B cell (primary cell): ENCODE results near the gene KCNJ6. TPM values are rescaled to one million over a fixed set of nuclear protein-coding genes. Genes with fewer than 3 reads are reported as not detected.

Source experiments
- ATAC-seq: fragments of 200-7000 bp; cut with Tn5 transposase; one replicate; pipeline ENCODE4 v1.10.0; 2021; ENCODE audit warnings: low read depth, mild to moderate bottlenecking, moderate number of reproducible peaks, moderate library complexity
- CTCF ChIA-PET: fragments of 350-600 bp; sonication (Branson Sonifier 250); formaldehyde crosslinking; loops from one replicate; lab custom pipeline; 2021; ENCODE audit warnings: antibody characterized with exemption, inconsistent platforms; lab: Charles Lee
- POLR2A ChIA-PET: fragments of 350-600 bp; sonication (Branson Sonifier 250); formaldehyde crosslinking; loops from one replicate; lab custom pipeline; 2021; ENCODE audit warnings: antibody characterized with exemption; lab: Charles Lee
- DNase-seq: peaks from one replicate; pipeline ENCODE4 v3.0.0; 2013
- H2AFZ ChIP-seq: 2 replicates; pipeline ENCODE4 v1.6.1; 2012; ENCODE audit warnings: mild to moderate bottlenecking, low read depth, low read length; ENCODE audit not compliant: insufficient read depth, poor library complexity, severe bottlenecking
- H3K27ac ChIP-seq, 2 donors: 1 replicate in 1 of 2; 2 replicates in 1 of 2; pipeline ENCODE4 v1.5.1; 2012 to 2013; ENCODE audit warnings: low read length in 2 of 2, mild to moderate bottlenecking in 2 of 2, moderate library complexity in 1 of 2
- H3K27me3 ChIP-seq, 4 experiments: fragments of 200-600 bp in 1 of 4; sonication (generic) in 1 of 4; replicated peaks in 1 of 4; 1 replicate in 2 of 4; 2 replicates in 2 of 4; pipeline versions ENCODE4 v1.6.1 to v1.7.0; 2013 to 2016; ENCODE audit warnings: low read length in 3 of 4, mild to moderate bottlenecking in 2 of 4, mixed read lengths in 1 of 4, moderate library complexity in 1 of 4; ENCODE audit not compliant: insufficient read depth in 4 of 4, control insufficient read depth in 3 of 4; ENCODE audit errors: control extremely low read depth in 1 of 4
- H3K36me3 ChIP-seq, 2 experiments: replicated peaks in 1 of 2; 1 replicate in 1 of 2; 2 replicates in 1 of 2; pipeline versions ENCODE4 v1.6.1 to v1.7.1; 2013; ENCODE audit warnings: low read length in 1 of 2; ENCODE audit not compliant: insufficient read depth in 2 of 2, control insufficient read depth in 1 of 2; ENCODE audit errors: control extremely low read depth in 1 of 2, extremely low read depth in 1 of 2
- H3K4me1 ChIP-seq, 2 donors: fragments of 200-600 bp in 1 of 2; sonication (generic) in 1 of 2; 1 replicate in 1 of 2; 2 replicates in 1 of 2; pipeline versions ENCODE4 v1.5.1 to v1.6.1; 2013 to 2017; ENCODE audit warnings: low read length in 2 of 2; ENCODE audit not compliant: control insufficient read depth in 2 of 2, insufficient read depth in 2 of 2
- H3K4me2 ChIP-seq: replicated peaks from 2 replicates; pipeline ENCODE3; 2012; ENCODE audit warnings: mild to moderate bottlenecking, low read depth, low read length; ENCODE audit not compliant: poor library complexity, severe bottlenecking
- H3K4me3 ChIP-seq, 5 experiments: fragments of 200-600 bp in 1 of 5; sonication (generic) in 1 of 5; 1 replicate in 3 of 5; 2 replicates in 2 of 5; pipeline versions ENCODE4 v1.5.1 to v1.7.0; 2011 to 2016; ENCODE audit warnings: low read length in 4 of 5, mild to moderate bottlenecking in 4 of 5, low read depth in 2 of 5, control low read depth in 1 of 5, moderate library complexity in 1 of 5; ENCODE audit not compliant: insufficient read depth in 1 of 5; ENCODE audit errors: control extremely low read depth in 1 of 5, extremely low read depth in 1 of 5
- H3K79me2 ChIP-seq: fragments of 200-600 bp; sonication (generic); one replicate; pipeline ENCODE4 v1.6.0; 2016; ENCODE audit warnings: low read length; ENCODE audit not compliant: control insufficient read depth, insufficient read depth
- H3K9ac ChIP-seq: fragments of 200-600 bp; sonication (generic); 2 replicates; pipeline ENCODE4 v1.6.1; 2017; ENCODE audit warnings: mild to moderate bottlenecking, low read length, moderate library complexity
- H3K9me3 ChIP-seq, 3 donors: one replicate each; pipeline versions ENCODE4 v1.6.1 to v1.7.1; 2013; ENCODE audit warnings: low read length in 2 of 3; ENCODE audit not compliant: control insufficient read depth in 2 of 3, insufficient read depth in 1 of 3; ENCODE audit errors: control extremely low read depth in 1 of 3
- H4K20me1 ChIP-seq: 2 replicates; pipeline ENCODE4 v1.6.0; 2012; ENCODE audit warnings: mild to moderate bottlenecking, low read length; ENCODE audit not compliant: insufficient read depth, control insufficient read depth, poor library complexity, severe bottlenecking
- H3K27ac Mint-ChIP-seq: one replicate; pipeline ENCODE4 v1.8.0; 2021; ENCODE audit warnings: mixed read lengths
- H3K27me3 Mint-ChIP-seq: one replicate; pipeline ENCODE4 v1.8.0; 2021; ENCODE audit warnings: mixed read lengths
- H3K4me1 Mint-ChIP-seq: one replicate; pipeline ENCODE4 v1.8.0; 2021; ENCODE audit warnings: mixed read lengths
- H3K4me3 Mint-ChIP-seq: one replicate; pipeline ENCODE4 v1.8.0; 2021; ENCODE audit warnings: mixed read lengths
- H3K9me3 Mint-ChIP-seq: one replicate; pipeline ENCODE4 v1.8.0; 2022; ENCODE audit warnings: mixed read lengths; ENCODE audit not compliant: insufficient read depth
- EZH2 ChIP-seq: IDR thresholded peaks from 2 replicates; pipeline ENCODE4 v1.6.1; 2012; ENCODE audit warnings: borderline replicate concordance, low read depth, mild to moderate bottlenecking, moderate library complexity, low read length; ENCODE audit not compliant: insufficient read depth, poor library complexity, severe bottlenecking
- whole genome bisulfite sequencing: methylation state at CpG from one replicate; pipeline ENCODE4 v1.1.5; 2013; ENCODE audit warnings: missing lambda C conversion rate; ENCODE audit not compliant: insufficient coverage; 5-methylcytosine and 5-hydroxymethylcytosine counted together
- intact Hi-C: fragments of 100-400 bp; cut with micrococcal nuclease; formaldehyde crosslinking; loops from one replicate; pipeline ENCODE4 v1.10.0; 2022
- polyA plus RNA-seq: library from polyadenylated mRNA; depleted of rRNA; stranded (reverse); fragments of >200 nt; gene quantifications from 2 replicates; pipeline ENCODE4 v1.2.3, GENCODE V29; 2012
- total RNA-seq, 2 donors: library from RNA; stranded (reverse); fragments of 120-200 nt in 1 of 2; gene quantifications; 1 replicate in 1 of 2; 2 replicates in 1 of 2; pipeline versions ENCODE4 v1.2.3 to v1.2.4, GENCODE V29; 2013 to 2022
- TF ChIP-seq, protein P1 (sequence below): fragments of 200-600 bp; IDR thresholded peaks from one replicate; pipeline ENCODE4 v1.8.0; 2022; ENCODE audit warnings: antibody characterized with exemption, mild to moderate bottlenecking

The KCNJ6 gene
- total and polyA plus RNA-seq, 2 donors (not counting 1 experiment from before 2014, with no cell fraction given) = not detected

DNA sequence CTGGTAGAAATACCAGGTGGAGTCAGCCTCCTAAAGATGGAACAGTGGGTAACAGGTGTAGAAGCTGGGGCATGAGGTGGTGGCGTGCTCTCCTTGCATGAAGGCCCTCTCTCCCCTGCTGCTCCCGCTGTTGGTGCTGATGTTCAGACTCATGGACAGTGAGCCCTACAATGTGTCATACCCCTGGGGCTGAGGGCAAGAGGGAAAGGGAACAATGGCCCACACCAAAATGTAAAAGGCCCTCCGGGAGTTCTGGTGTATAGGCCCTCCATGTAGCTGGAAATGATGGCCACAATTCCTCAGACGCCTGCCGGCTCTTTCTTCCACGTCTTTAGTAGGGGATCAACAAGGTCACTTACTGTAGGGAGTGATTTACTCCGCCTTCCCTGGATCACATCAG lies 354.8 kb downstream of the KCNJ6 start:
- no peak for ATAC-seq
- DNase-seq = no peak
- TF ChIP-seq EZH2 = no peak
- TF ChIP-seq, protein P1, sequence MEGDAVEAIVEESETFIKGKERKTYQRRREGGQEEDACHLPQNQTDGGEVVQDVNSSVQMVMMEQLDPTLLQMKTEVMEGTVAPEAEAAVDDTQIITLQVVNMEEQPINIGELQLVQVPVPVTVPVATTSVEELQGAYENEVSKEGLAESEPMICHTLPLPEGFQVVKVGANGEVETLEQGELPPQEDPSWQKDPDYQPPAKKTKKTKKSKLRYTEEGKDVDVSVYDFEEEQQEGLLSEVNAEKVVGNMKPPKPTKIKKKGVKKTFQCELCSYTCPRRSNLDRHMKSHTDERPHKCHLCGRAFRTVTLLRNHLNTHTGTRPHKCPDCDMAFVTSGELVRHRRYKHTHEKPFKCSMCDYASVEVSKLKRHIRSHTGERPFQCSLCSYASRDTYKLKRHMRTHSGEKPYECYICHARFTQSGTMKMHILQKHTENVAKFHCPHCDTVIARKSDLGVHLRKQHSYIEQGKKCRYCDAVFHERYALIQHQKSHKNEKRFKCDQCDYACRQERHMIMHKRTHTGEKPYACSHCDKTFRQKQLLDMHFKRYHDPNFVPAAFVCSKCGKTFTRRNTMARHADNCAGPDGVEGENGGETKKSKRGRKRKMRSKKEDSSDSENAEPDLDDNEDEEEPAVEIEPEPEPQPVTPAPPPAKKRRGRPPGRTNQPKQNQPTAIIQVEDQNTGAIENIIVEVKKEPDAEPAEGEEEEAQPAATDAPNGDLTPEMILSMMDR = no peak
- Histone ChIP-seq H3K9me3 (peaks cover 0 to 4% (median 0%) of the 10 kb centered on the region in 3 donors), H3K4me2 (no peak overlapping the region), H3K27me3 (no peaks in the 10 kb centered on the region), H3K27ac (no peak overlapping the region), H4K20me1 (no peaks in the 10 kb centered on the region), H3K36me3 (no peaks in the 10 kb centered on the region), H3K4me1 (peaks cover 17 to 26% of the 10 kb centered on the region in 2 donors), H3K9ac (no peak overlapping the region), H2AFZ (no peak overlapping the region), H3K4me3 (no peak overlapping the region), H3K79me2 (peaks cover 5% of the 10 kb centered on the region)
- H3K4me3 Mint-ChIP-seq = no peak overlapping the region
- H3K27ac Mint-ChIP-seq = no peak overlapping the region
- ChIA-PET CTCF (no interaction called here), POLR2A (no interaction called here)
- intact Hi-C loops = loop anchor here (5.0 to 10.0 kb wide), 3 partner anchors 47 to 1751 kb away; partner anchors contain the start of genes BRWD1 and HLCS
- 95% methylated on average over 2 of the region's 7 CpGs for WGBS
- H3K27me3 Mint-ChIP-seq = no peaks in the 10 kb centered on the region
- no peaks in the 10 kb centered on the region for H3K9me3 Mint-ChIP-seq
- peaks cover 29% of the 10 kb centered on the region for H3K4me1 Mint-ChIP-seq

DNA sequence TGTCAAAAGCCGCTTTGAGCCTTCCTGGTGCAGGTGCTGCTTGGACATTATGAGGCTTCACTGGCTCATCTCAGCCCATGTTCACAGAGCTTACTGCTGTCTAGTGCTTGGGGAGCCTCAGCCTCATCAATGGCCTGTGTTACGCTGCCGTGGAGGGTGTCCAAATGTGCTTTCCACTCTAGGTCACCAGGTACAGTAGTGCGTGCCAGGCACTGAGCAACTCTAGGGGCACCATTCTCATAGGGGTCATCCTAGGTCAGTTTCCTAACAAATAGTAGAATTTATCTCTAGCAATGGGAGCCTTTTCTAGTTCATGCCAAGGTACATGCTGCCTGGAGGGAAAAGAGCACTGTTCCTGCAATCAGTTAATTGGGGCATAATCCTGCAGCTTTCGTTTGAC lies 355.9 kb downstream of the KCNJ6 start:
- Mint-ChIP-seq H3K27ac (no peak overlapping the region), H3K4me1 (peaks cover 31% of the 10 kb centered on the region), H3K27me3 (peaks cover 8% of the 10 kb centered on the region), H3K9me3 (no peaks in the 10 kb centered on the region), H3K4me3 (no peak overlapping the region)
- CTCF ChIA-PET = no interaction called here
- intact Hi-C loops = loop anchor here (5.0 to 10.0 kb wide), 3 partner anchors 46 to 1752 kb away; partner anchors contain the start of genes BRWD1 and HLCS
- POLR2A ChIA-PET = no interaction called here
- WGBS = 100% methylated on average over 4 of the region's 5 CpGs
- TF ChIP-seq, protein P1 = no peak
- TF ChIP-seq EZH2 = no peak
- H3K4me3 ChIP-seq = no peak overlapping the region
- no peak overlapping the region for H3K9ac ChIP-seq
- no peak for DNase-seq
- H4K20me1 ChIP-seq = no peaks in the 10 kb centered on the region
- no peak overlapping the region for H2AFZ ChIP-seq
- no peak overlapping the region for H3K4me2 ChIP-seq
- no peaks in the 10 kb centered on the region for H3K27me3 ChIP-seq
- H3K4me1 ChIP-seq = peaks cover 17 to 26% of the 10 kb centered on the region in 2 donors
- H3K79me2 ChIP-seq = peaks cover 5% of the 10 kb centered on the region
- ATAC-seq = no peak
- H3K9me3 ChIP-seq = peaks cover 0 to 4% (median 0%) of the 10 kb centered on the region in 3 donors
- H3K27ac ChIP-seq = no peak overlapping the region
- no peaks in the 10 kb centered on the region for H3K36me3 ChIP-seq
